Mononuclear cell (primary cell): Measurements from ENCODE around the gene RCN1. TPM values are rescaled to one million over a fixed set of nuclear protein-coding genes. Genes with fewer than 3 reads are reported as not detected.
"Not testable (repeated sequence)": the region's sequence is repeated elsewhere in the genome, so short reads cannot be mapped to it uniquely, and the experiment has no call there.

Source experiments
- H3K27me3 ChIP-seq: 2 replicates; pipeline ENCODE4 v1.6.0; 2011; ENCODE audit warnings: low read length, control low read depth; ENCODE audit not compliant: insufficient read depth
- H3K4me1 ChIP-seq: 2 replicates; pipeline ENCODE4 v1.5.1; 2011; ENCODE audit warnings: mild to moderate bottlenecking, low read length, control low read depth; ENCODE audit not compliant: insufficient read depth
- H3K4me3 ChIP-seq: 2 replicates; pipeline ENCODE4 v1.5.1; 2011; ENCODE audit warnings: mild to moderate bottlenecking, low read length, moderate library complexity
- H3K9me3 ChIP-seq: 2 replicates; pipeline ENCODE4 v1.5.1; 2011; ENCODE audit warnings: low read depth, mild to moderate bottlenecking, control low read depth, low read length
- total RNA-seq: library from RNA; depleted of rRNA; stranded (reverse); fragments of >200 nt; gene quantifications from one replicate; pipeline ENCODE4 v1.2.3, GENCODE V29; 2012

The RCN1 gene
- total RNA-seq = 9.1 TPM

- H3K4me3 ChIP-seq = peak within 1 kb of the TSS; percentile 63
- H3K4me1 ChIP-seq = peaks cover 18% of the 10 kb centered on the region
- no peaks in the 10 kb centered on the region for H3K9me3 ChIP-seq
Observed at GRCh38 chr11:32090545-32091370, at the start of gene RCN1. TSS of gene RCN1 (plus strand) at chr11:32091074. CDS start at chr11:32091197, 123 bp downstream.

GRCh38 chr11:32043737-32044136 is 47.1 kb upstream of the RCN1 start:
- Histone ChIP-seq H3K9me3 (no peaks in the 10 kb centered on the region), H3K27me3 (peaks cover 2% of the 10 kb centered on the region), H3K4me1 (no peaks in the 10 kb centered on the region), H3K4me3 (no peak overlapping the region)

More at GRCh38 chr11:32090545-32091370, at the start of gene RCN1:
- no peaks in the 10 kb centered on the region for H3K27me3 ChIP-seq

- no peaks in the 10 kb centered on the region for H3K9me3 ChIP-seq
- peaks cover 2% of the 10 kb centered on the region for H3K27me3 ChIP-seq
- H3K4me3 ChIP-seq = no peak overlapping the region
- no peaks in the 10 kb centered on the region for H3K4me1 ChIP-seq
Observed at GRCh38 chr11:32044158-32044863, 46.6 kb upstream of the RCN1 start.

- Histone ChIP-seq H3K4me1 (no peaks in the 10 kb centered on the region), H3K4me3 (no peak overlapping the region), H3K27me3 (peaks cover 2% of the 10 kb centered on the region), H3K9me3 (no peaks in the 10 kb centered on the region)
Observed at GRCh38 chr11:32045456-32045855, 45.4 kb upstream of the RCN1 start.

- Histone ChIP-seq H3K27me3 (peaks cover 4% of the 10 kb centered on the region), H3K4me3 (no peak overlapping the region), H3K4me1 (no peaks in the 10 kb centered on the region), H3K9me3 (no peaks in the 10 kb centered on the region)
Observed at GRCh38 chr11:32050264-32050663, 40.6 kb upstream of the RCN1 start.

GRCh38 chr11:32052215-32052614 is 38.7 kb upstream of the RCN1 start:
- Histone ChIP-seq H3K27me3 (peaks cover 8% of the 10 kb centered on the region), H3K4me3 (no peak overlapping the region), H3K9me3 (no peaks in the 10 kb centered on the region), H3K4me1 (peaks cover 5% of the 10 kb centered on the region)

GRCh38 chr11:32053151-32053888 is 37.6 kb upstream of the RCN1 start:
- H3K27me3 ChIP-seq = peaks cover 8% of the 10 kb centered on the region
- H3K4me1 ChIP-seq = peaks cover 5% of the 10 kb centered on the region
- H3K4me3 ChIP-seq = no peak overlapping the region
- H3K9me3 ChIP-seq = no peaks in the 10 kb centered on the region

- H3K4me3 ChIP-seq = no peak overlapping the region
- peaks cover 5% of the 10 kb centered on the region for H3K4me1 ChIP-seq
- H3K27me3 ChIP-seq = peaks cover 8% of the 10 kb centered on the region
- no peaks in the 10 kb centered on the region for H3K9me3 ChIP-seq
Observed at GRCh38 chr11:32055861-32056260, 35.0 kb upstream of the RCN1 start.

- Histone ChIP-seq H3K4me1 (peaks cover 5% of the 10 kb centered on the region), H3K27me3 (peaks cover 6% of the 10 kb centered on the region), H3K4me3 (no peak overlapping the region), H3K9me3 (no peaks in the 10 kb centered on the region)
Observed at GRCh38 chr11:32056438-32056837, 34.4 kb upstream of the RCN1 start.

GRCh38 chr11:32059686-32060462 is 31.0 kb upstream of the RCN1 start:
- Histone ChIP-seq H3K27me3 (peaks cover 4% of the 10 kb centered on the region), H3K4me3 (no peak overlapping the region), H3K9me3 (no peaks in the 10 kb centered on the region), H3K4me1 (peaks cover 5% of the 10 kb centered on the region)

- H3K4me1 ChIP-seq = no peaks in the 10 kb centered on the region
- no peak overlapping the region for H3K4me3 ChIP-seq
- no peaks in the 10 kb centered on the region for H3K27me3 ChIP-seq
- H3K9me3 ChIP-seq = no peaks in the 10 kb centered on the region
Observed at GRCh38 chr11:32062540-32062939, 28.3 kb upstream of the RCN1 start.

GRCh38 chr11:32063031-32063430 is 27.8 kb upstream of the RCN1 start:
- H3K4me1 ChIP-seq, H3K27me3 ChIP-seq, H3K9me3 ChIP-seq, H3K4me3 ChIP-seq: not testable (repeated sequence)

- H3K4me3 ChIP-seq = no peak overlapping the region
- no peaks in the 10 kb centered on the region for H3K4me1 ChIP-seq
- peaks cover 3% of the 10 kb centered on the region for H3K27me3 ChIP-seq
- H3K9me3 ChIP-seq = no peaks in the 10 kb centered on the region
Observed at GRCh38 chr11:32065865-32066629, 24.8 kb upstream of the RCN1 start.
